ENCODE results near the gene DOCK1. TPM values are rescaled to one million over a fixed set of nuclear protein-coding genes. Genes with fewer than 3 reads are reported as not detected.

Gene DOCK1
- polyA plus RNA-seq, 1 donor from 2014 or later = 2.7 TPM

DNA sequence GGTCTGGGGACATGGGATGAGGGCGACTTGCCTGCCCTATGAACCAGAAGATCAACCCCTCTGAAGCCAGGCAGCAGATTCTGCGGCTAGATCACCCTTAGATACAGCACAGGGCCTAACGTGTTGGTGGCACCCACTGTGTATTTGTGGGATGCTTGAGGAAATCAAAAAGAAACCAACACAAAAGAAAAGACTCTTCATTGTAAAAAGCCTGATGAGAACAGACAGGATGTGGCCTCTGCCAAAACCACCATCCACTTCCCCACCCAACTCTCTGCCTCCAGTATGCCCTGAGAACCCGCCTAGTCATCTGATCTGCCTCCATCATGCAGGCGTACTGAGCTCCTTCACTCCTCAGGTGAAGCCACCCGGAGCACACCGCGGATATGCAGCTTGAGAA lies 388.4 kb downstream of the DOCK1 start:
- Histone ChIP-seq H3K9ac (ENCODE audit: low read length) (no peak overlapping the region), H3K27ac (ENCODE audit: low read length) (no peak overlapping the region), H3K9me3 (ENCODE audit: low read length) (peaks cover 4% of the 10 kb centered on the region), H3K4me2 (ENCODE audit: low read length) (no peak overlapping the region), H3K9me2 (ENCODE audit: insufficient read depth, low read length) (no peaks in the 10 kb centered on the region), H3K27me3 (ENCODE audit: insufficient read depth, low read depth, low read length) (no peaks in the 10 kb centered on the region), H4K20me1 (ENCODE audit: insufficient read depth) (no peaks in the 10 kb centered on the region), H2AFZ (ENCODE audit: low read depth, low read length) (no peak overlapping the region), H3K79me2 (replicated peaks; ENCODE audit: insufficient read depth, low read length) (no peaks in the 10 kb centered on the region), H3F3A (ENCODE audit: insufficient read depth, low read length, poor library complexity, severe bottlenecking) (no peaks in the 10 kb centered on the region), H3K36me3 (ENCODE audit: insufficient read depth, low read length) (no peaks in the 10 kb centered on the region), H3K4me3 (ENCODE audit: low read length) (no peak overlapping the region)
- TF ChIP-seq, protein P1, sequence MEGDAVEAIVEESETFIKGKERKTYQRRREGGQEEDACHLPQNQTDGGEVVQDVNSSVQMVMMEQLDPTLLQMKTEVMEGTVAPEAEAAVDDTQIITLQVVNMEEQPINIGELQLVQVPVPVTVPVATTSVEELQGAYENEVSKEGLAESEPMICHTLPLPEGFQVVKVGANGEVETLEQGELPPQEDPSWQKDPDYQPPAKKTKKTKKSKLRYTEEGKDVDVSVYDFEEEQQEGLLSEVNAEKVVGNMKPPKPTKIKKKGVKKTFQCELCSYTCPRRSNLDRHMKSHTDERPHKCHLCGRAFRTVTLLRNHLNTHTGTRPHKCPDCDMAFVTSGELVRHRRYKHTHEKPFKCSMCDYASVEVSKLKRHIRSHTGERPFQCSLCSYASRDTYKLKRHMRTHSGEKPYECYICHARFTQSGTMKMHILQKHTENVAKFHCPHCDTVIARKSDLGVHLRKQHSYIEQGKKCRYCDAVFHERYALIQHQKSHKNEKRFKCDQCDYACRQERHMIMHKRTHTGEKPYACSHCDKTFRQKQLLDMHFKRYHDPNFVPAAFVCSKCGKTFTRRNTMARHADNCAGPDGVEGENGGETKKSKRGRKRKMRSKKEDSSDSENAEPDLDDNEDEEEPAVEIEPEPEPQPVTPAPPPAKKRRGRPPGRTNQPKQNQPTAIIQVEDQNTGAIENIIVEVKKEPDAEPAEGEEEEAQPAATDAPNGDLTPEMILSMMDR (IDR thresholded peaks at IDR 0.05; ENCODE audit: poor library complexity, severe bottlenecking) = no peak
- no peak for TF ChIP-seq TAF1 (IDR thresholded peaks at IDR 0.05; ENCODE audit: low read depth)
- TF ChIP-seq, protein P2, sequence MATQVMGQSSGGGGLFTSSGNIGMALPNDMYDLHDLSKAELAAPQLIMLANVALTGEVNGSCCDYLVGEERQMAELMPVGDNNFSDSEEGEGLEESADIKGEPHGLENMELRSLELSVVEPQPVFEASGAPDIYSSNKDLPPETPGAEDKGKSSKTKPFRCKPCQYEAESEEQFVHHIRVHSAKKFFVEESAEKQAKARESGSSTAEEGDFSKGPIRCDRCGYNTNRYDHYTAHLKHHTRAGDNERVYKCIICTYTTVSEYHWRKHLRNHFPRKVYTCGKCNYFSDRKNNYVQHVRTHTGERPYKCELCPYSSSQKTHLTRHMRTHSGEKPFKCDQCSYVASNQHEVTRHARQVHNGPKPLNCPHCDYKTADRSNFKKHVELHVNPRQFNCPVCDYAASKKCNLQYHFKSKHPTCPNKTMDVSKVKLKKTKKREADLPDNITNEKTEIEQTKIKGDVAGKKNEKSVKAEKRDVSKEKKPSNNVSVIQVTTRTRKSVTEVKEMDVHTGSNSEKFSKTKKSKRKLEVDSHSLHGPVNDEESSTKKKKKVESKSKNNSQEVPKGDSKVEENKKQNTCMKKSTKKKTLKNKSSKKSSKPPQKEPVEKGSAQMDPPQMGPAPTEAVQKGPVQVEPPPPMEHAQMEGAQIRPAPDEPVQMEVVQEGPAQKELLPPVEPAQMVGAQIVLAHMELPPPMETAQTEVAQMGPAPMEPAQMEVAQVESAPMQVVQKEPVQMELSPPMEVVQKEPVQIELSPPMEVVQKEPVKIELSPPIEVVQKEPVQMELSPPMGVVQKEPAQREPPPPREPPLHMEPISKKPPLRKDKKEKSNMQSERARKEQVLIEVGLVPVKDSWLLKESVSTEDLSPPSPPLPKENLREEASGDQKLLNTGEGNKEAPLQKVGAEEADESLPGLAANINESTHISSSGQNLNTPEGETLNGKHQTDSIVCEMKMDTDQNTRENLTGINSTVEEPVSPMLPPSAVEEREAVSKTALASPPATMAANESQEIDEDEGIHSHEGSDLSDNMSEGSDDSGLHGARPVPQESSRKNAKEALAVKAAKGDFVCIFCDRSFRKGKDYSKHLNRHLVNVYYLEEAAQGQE (IDR thresholded peaks at IDR 0.05; ENCODE audit: borderline replicate concordance) = no peak
- no peak for TF ChIP-seq POLR2AphosphoS5 (IDR thresholded peaks at IDR 0.05)
- TF ChIP-seq EZH2 (IDR thresholded peaks at IDR 0.05; ENCODE audit: borderline replicate concordance, insufficient read depth, low read length, poor library complexity, severe bottlenecking) = no peak
- no peak for TF ChIP-seq MXI1 (conservative IDR thresholded peaks at IDR 0.05; ENCODE audit: poor library complexity, severe bottlenecking)
- no peak for TF ChIP-seq SMC3 (conservative IDR thresholded peaks at IDR 0.05; ENCODE audit: poor library complexity)
- TF ChIP-seq RAD21 (conservative IDR thresholded peaks at IDR 0.05) = no peak
- TF ChIP-seq EP300 (conservative IDR thresholded peaks at IDR 0.05; ENCODE audit: poor library complexity, severe bottlenecking) = no peak

DNA sequence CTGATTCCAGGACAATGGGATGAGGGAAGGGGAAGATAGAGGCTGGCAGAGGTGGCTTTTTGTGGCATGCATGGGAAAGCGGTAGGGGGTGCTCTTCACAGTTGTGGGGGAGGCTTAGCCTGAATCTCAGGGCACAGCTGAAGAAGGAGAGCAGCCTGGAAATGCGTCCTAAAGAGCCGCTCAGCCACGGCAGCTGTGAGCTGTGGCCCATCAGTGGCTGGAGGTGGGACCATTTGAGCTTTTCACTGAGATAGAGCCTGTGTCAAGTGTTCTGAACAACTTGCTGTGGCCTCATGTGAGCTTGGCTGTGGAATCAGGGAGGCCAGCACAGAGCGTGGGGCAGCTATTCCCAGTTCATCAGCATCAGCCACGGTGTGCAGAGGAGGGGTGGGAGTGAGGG lies 391.5 kb downstream of the DOCK1 start:
- no peaks in the 10 kb centered on the region for H4K20me1 ChIP-seq (ENCODE audit: insufficient read depth)
- H2AFZ ChIP-seq (ENCODE audit: low read depth, low read length) = no peak overlapping the region
- H3F3A ChIP-seq (ENCODE audit: insufficient read depth, low read length, poor library complexity, severe bottlenecking) = no peaks in the 10 kb centered on the region
- H3K9ac ChIP-seq (ENCODE audit: low read length) = no peak overlapping the region
- H3K79me2 ChIP-seq (replicated peaks; ENCODE audit: insufficient read depth, low read length) = no peaks in the 10 kb centered on the region
- H3K4me3 ChIP-seq (ENCODE audit: low read length) = no peak overlapping the region
- H3K36me3 ChIP-seq (ENCODE audit: insufficient read depth, low read length) = no peaks in the 10 kb centered on the region
- H3K9me2 ChIP-seq (ENCODE audit: insufficient read depth, low read length) = no peaks in the 10 kb centered on the region
- no peak overlapping the region for H3K4me2 ChIP-seq (ENCODE audit: low read length)
- H3K9me3 ChIP-seq (ENCODE audit: low read length) = no peaks in the 10 kb centered on the region
- H3K27me3 ChIP-seq (ENCODE audit: insufficient read depth, low read depth, low read length) = no peaks in the 10 kb centered on the region
- no peak for TF ChIP-seq RAD21 (conservative IDR thresholded peaks at IDR 0.05)
- no peak for TF ChIP-seq SMC3 (conservative IDR thresholded peaks at IDR 0.05; ENCODE audit: poor library complexity)
- no peak for TF ChIP-seq POLR2AphosphoS5 (IDR thresholded peaks at IDR 0.05)
- TF ChIP-seq MXI1 (conservative IDR thresholded peaks at IDR 0.05; ENCODE audit: poor library complexity, severe bottlenecking) = no peak
- TF ChIP-seq EZH2 (IDR thresholded peaks at IDR 0.05; ENCODE audit: borderline replicate concordance, insufficient read depth, low read length, poor library complexity, severe bottlenecking) = no peak
- TF ChIP-seq, protein P2 (IDR thresholded peaks at IDR 0.05; ENCODE audit: borderline replicate concordance) = no peak
- TF ChIP-seq TAF1 (IDR thresholded peaks at IDR 0.05; ENCODE audit: low read depth) = no peak
- no peak for TF ChIP-seq EP300 (conservative IDR thresholded peaks at IDR 0.05; ENCODE audit: poor library complexity, severe bottlenecking)
- H3K27ac ChIP-seq (ENCODE audit: low read length) = no peak overlapping the region

Data from neural cell (in vitro differentiated cells).